GM23338 (cell line): ENCODE data around the gene POLG2. TPM values are rescaled to one million over a fixed set of nuclear protein-coding genes. Genes with fewer than 3 reads are reported as not detected.

Experiments
- ATAC-seq: fragments of 200-7000 bp; cut with Tn5 transposase; 3 replicates; pipeline ENCODE4 v1.9.1; 2020
- DNase-seq: peaks from one replicate; pipeline ENCODE4 v3.0.0-alpha.2; 2015; ENCODE audit warnings: low spot score
- H2AFZ ChIP-seq: fragments of 200-600 bp; sonication (generic); 2 replicates; pipeline ENCODE4 v1.8.0; 2016; ENCODE audit warnings: antibody characterized with exemption, mild to moderate bottlenecking, moderate library complexity
- H3F3A ChIP-seq: fragments of 200-600 bp; sonication (generic); replicated peaks from 2 replicates; pipeline ENCODE4 v1.8.0; 2017; ENCODE audit warnings: antibody characterized with exemption, mixed run types, low read depth
- H3K27ac ChIP-seq: fragments of 200-600 bp; sonication (generic); 2 replicates; pipeline ENCODE4 v1.6.1; 2016; ENCODE audit warnings: low read depth
- H3K27me3 ChIP-seq: fragments of 200-600 bp; sonication (generic); 2 replicates; pipeline ENCODE4 v1.8.0; 2016; ENCODE audit warnings: mild to moderate bottlenecking, mixed run types, moderate library complexity; ENCODE audit not compliant: insufficient read depth
- H3K36me3 ChIP-seq: fragments of 200-600 bp; sonication (generic); 2 replicates; pipeline ENCODE4 v1.8.0; 2016; ENCODE audit warnings: mild to moderate bottlenecking; ENCODE audit not compliant: insufficient read depth
- H3K4me1 ChIP-seq: fragments of 200-600 bp; sonication (generic); 2 replicates; pipeline ENCODE4 v1.8.0; 2016; ENCODE audit warnings: mild to moderate bottlenecking, moderate library complexity; ENCODE audit not compliant: insufficient read depth
- H3K4me2 ChIP-seq: fragments of 200-600 bp; sonication (generic); 2 replicates; pipeline ENCODE4 v1.7.1; 2017; ENCODE audit warnings: mixed run types
- H3K4me3 ChIP-seq: fragments of 200-600 bp; sonication (generic); 2 replicates; pipeline ENCODE4 v1.6.1; 2016; ENCODE audit warnings: mixed run types
- H3K79me2 ChIP-seq: fragments of 200-600 bp; sonication (generic); replicated peaks from 2 replicates; pipeline ENCODE4 v1.8.0; 2017; ENCODE audit warnings: mild to moderate bottlenecking; ENCODE audit not compliant: insufficient read depth
- H3K9me2 ChIP-seq: fragments of 200-600 bp; sonication (generic); 2 replicates; pipeline ENCODE4 v1.8.0; 2017; ENCODE audit not compliant: insufficient read depth
- H4K20me1 ChIP-seq: fragments of 200-600 bp; sonication (generic); replicated peaks from 2 replicates; pipeline ENCODE4 v1.8.0; 2017; ENCODE audit warnings: mild to moderate bottlenecking; ENCODE audit not compliant: insufficient read depth
- H3K27ac Mint-ChIP-seq: 2 replicates; pipeline ENCODE4 v1.8.0; 2020; ENCODE audit warnings: inconsistent platforms, mild to moderate bottlenecking, moderate library complexity, mixed read lengths
- H3K27me3 Mint-ChIP-seq: 3 replicates; pipeline ENCODE4 v1.8.0; 2022; ENCODE audit warnings: low read depth, mild to moderate bottlenecking, moderate library complexity, mixed read lengths, inconsistent platforms; ENCODE audit not compliant: insufficient read depth, poor library complexity
- H3K36me3 Mint-ChIP-seq: 3 replicates; pipeline ENCODE4 v1.8.0; 2021; ENCODE audit warnings: low read depth, mild to moderate bottlenecking, inconsistent platforms, moderate library complexity, mixed read lengths
- H3K4me1 Mint-ChIP-seq: 3 replicates; pipeline ENCODE4 v1.8.0; 2020; ENCODE audit warnings: mild to moderate bottlenecking, inconsistent platforms, mixed read lengths
- H3K4me3 Mint-ChIP-seq: 3 replicates; pipeline ENCODE4 v1.8.0; 2021; ENCODE audit warnings: moderate library complexity, mild to moderate bottlenecking, inconsistent platforms, mixed read lengths
- H3K9me3 Mint-ChIP-seq: 3 replicates; pipeline ENCODE4 v1.8.0; 2020; ENCODE audit warnings: moderate library complexity, mild to moderate bottlenecking, inconsistent platforms, mixed read lengths
- CREB1 ChIP-seq: fragments of 250-450 bp; sonication (Bioruptor Pico); IDR thresholded peaks from 2 replicates; pipeline ENCODE4 v1.5.0; 2020; ENCODE audit warnings: low read depth, mild to moderate bottlenecking, moderate library complexity
- CTCF ChIP-seq, 2 experiments: fragments of 200-600 bp in 1 of 2; sonication (generic) in 1 of 2; conservative IDR thresholded peaks; 2 replicates each; pipeline versions ENCODE4 v1.5.1 to v1.6.1; 2016 to 2017; ENCODE audit warnings: antibody characterized with exemption in 2 of 2, low read depth in 2 of 2, mild to moderate bottlenecking in 2 of 2, moderate library complexity in 1 of 2
- ETS1 ChIP-seq: IDR thresholded peaks from 2 replicates; pipeline ENCODE4 v1.6.1; 2016; ENCODE audit warnings: antibody characterized with exemption
- EZH2 ChIP-seq: fragments of 200-600 bp; sonication (generic); IDR thresholded peaks from one replicate; pipeline ENCODE4 v1.8.0; 2017; ENCODE audit warnings: antibody characterized with exemption, mild to moderate bottlenecking, low read depth; ENCODE audit not compliant: unreplicated experiment
- EZH2phosphoT487 ChIP-seq: fragments of 200-600 bp; sonication (generic); IDR thresholded peaks from one replicate; pipeline ENCODE4 v1.8.1; 2018; ENCODE audit warnings: antibody characterized with exemption; ENCODE audit not compliant: unreplicated experiment
- JUNB ChIP-seq: IDR thresholded peaks from one replicate; pipeline ENCODE4 v1.6.1; 2016; ENCODE audit warnings: antibody characterized with exemption; ENCODE audit not compliant: unreplicated experiment
- NANOG ChIP-seq: IDR thresholded peaks from 2 replicates; pipeline ENCODE4 v1.6.1; 2016; ENCODE audit warnings: antibody characterized with exemption, borderline replicate concordance
- POLR2AphosphoS5 ChIP-seq: IDR thresholded peaks from 2 replicates; pipeline ENCODE4 v1.6.1; 2016; ENCODE audit warnings: antibody characterized with exemption, low read depth
- REST ChIP-seq: IDR thresholded peaks from one replicate; pipeline ENCODE4 v1.6.1; 2018; ENCODE audit warnings: antibody characterized with exemption; ENCODE audit not compliant: unreplicated experiment
- STAT1 ChIP-seq: IDR thresholded peaks from one replicate; pipeline ENCODE4 v1.6.1; 2016; ENCODE audit warnings: antibody characterized with exemption; ENCODE audit not compliant: unreplicated experiment
- ZNF114 ChIP-seq: fragments of 250-450 bp; sonication (Bioruptor Pico); IDR thresholded peaks from 2 replicates; pipeline ENCODE4 v1.5.0; 2020; ENCODE audit warnings: mild to moderate bottlenecking, moderate library complexity
- ZNF331 ChIP-seq: fragments of 250-450 bp; sonication (Bioruptor Pico); IDR thresholded peaks from 2 replicates; pipeline ENCODE4 v1.5.0; 2020; ENCODE audit warnings: low read depth, mild to moderate bottlenecking, moderate library complexity
- ZNF462 ChIP-seq: fragments of 250-450 bp; sonication (Bioruptor Pico); IDR thresholded peaks from 2 replicates; pipeline ENCODE4 v1.5.0; 2020; ENCODE audit warnings: mild to moderate bottlenecking, moderate library complexity
- polyA plus RNA-seq: library from polyadenylated mRNA; unstranded; fragments of >200 nt; fragmentation: Nextera tagmentation; extraction: Ambion mirVana; gene quantifications from 2 replicates; pipeline ENCODE4 v1.2.1, GENCODE V29; 2016
- total RNA-seq: library from RNA; depleted of rRNA; stranded (reverse); fragments of >200 nt; shearing (Covaris generic); gene quantifications from 2 replicates; pipeline ENCODE4 v1.2.3, GENCODE V29; 2014

The POLG2 gene
- total and polyA plus RNA-seq, 2 experiments from 2014 or later, result 20.2 to 28.0 TPM

GRCh38 chr17:64536913-64537312 lies 40.1 kb upstream of the POLG2 start:
- Histone ChIP-seq H2AFZ (no peak overlapping the region), H3K9me2 (no peaks in the 10 kb centered on the region), H4K20me1 (peaks cover 15% of the 10 kb centered on the region; the same call in 1 of the 2 replicates), H3K36me3 (peaks cover 48% of the 10 kb centered on the region), H3K4me2 (no peak overlapping the region), H3K4me3 (no peak overlapping the region), H3K27ac (no peak overlapping the region), H3F3A (no peaks in the 10 kb centered on the region), H3K27me3 (no peaks in the 10 kb centered on the region), H3K79me2 (no peaks in the 10 kb centered on the region), H3K4me1 (no peaks in the 10 kb centered on the region)
- Mint-ChIP-seq H3K36me3 (peaks cover 69% of the 10 kb centered on the region), H3K27ac (no peak overlapping the region), H3K4me3 (no peak overlapping the region), H3K9me3 (no peaks in the 10 kb centered on the region; the same call in 2 of the 3 replicates), H3K4me1 (no peaks in the 10 kb centered on the region), H3K27me3 (peaks cover 9% of the 10 kb centered on the region)
- ATAC-seq (no peak), DNase-seq (no peak)
- TF ChIP-seq ZNF114, result no peak
- TF ChIP-seq JUNB, result no peak
- no peak for TF ChIP-seq REST
- TF ChIP-seq NANOG, result no peak
- no peak for TF ChIP-seq CTCF (conservative IDR thresholded peaks at IDR 0.05; ENCODE audit: low read depth in 2 of 2)
- no peak for TF ChIP-seq EZH2
- TF ChIP-seq CREB1 (CRISPR knock-in tag), result no peak
- no peak for TF ChIP-seq POLR2AphosphoS5
- TF ChIP-seq ZNF331 (CRISPR knock-in tag), result no peak
- no peak for TF ChIP-seq ETS1
- no peak for TF ChIP-seq EZH2phosphoT487
- no peak for TF ChIP-seq ZNF462 (CRISPR knock-in tag)
- no peak for TF ChIP-seq STAT1
